Fibroblast of lung (primary cell): Measurements from ENCODE around the gene GRIN1.

Source experiments
- EZH2 ChIP-seq: IDR thresholded peaks from 2 replicates; pipeline ENCODE4 v1.5.1; 2012; ENCODE audit warnings: low read length, control low read depth, mild to moderate bottlenecking; ENCODE audit errors: missing control alignments
- TF ChIP-seq, protein P1 (sequence below), 2 donors: IDR thresholded peaks in 1 of 2; conservative IDR thresholded peaks in 1 of 2; 1 replicate in 1 of 2; 2 replicates in 1 of 2; pipeline ENCODE4 v1.5.1; 2011 to 2012; ENCODE audit warnings: low read length in 2 of 2, control low read depth in 1 of 2, inconsistent platforms in 1 of 2, low read depth in 1 of 2, mild to moderate bottlenecking in 1 of 2

DNA sequence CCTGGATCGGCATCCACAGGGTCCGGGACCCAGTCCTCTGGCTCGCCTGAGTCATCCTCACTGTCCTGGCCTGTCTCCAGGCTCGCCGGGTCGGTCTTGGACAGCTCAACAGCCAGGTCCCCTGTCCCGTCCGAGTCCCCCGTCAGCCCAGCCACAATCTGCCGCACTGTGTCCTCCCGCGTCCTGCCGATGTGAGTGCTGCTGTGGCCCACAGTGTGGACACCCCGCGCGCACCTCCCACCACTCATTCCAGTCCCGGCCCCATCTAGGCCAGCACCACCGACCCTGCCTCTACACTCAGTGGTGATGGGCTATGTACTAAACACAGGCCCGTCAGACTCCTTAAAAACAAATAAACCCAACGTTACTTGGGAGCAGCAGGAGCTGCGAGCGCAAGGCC, 42.7 kb downstream of the GRIN1 start:
- TF ChIP-seq, protein P1, sequence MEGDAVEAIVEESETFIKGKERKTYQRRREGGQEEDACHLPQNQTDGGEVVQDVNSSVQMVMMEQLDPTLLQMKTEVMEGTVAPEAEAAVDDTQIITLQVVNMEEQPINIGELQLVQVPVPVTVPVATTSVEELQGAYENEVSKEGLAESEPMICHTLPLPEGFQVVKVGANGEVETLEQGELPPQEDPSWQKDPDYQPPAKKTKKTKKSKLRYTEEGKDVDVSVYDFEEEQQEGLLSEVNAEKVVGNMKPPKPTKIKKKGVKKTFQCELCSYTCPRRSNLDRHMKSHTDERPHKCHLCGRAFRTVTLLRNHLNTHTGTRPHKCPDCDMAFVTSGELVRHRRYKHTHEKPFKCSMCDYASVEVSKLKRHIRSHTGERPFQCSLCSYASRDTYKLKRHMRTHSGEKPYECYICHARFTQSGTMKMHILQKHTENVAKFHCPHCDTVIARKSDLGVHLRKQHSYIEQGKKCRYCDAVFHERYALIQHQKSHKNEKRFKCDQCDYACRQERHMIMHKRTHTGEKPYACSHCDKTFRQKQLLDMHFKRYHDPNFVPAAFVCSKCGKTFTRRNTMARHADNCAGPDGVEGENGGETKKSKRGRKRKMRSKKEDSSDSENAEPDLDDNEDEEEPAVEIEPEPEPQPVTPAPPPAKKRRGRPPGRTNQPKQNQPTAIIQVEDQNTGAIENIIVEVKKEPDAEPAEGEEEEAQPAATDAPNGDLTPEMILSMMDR (conservative IDR thresholded peaks at IDR 0.05 in 1 of 2, IDR thresholded peaks at IDR 0.05 in 1 of 2; ENCODE audit: low read depth in 1 of 2, low read length in 2 of 2): no peak
- no peak for TF ChIP-seq EZH2
